Jurkat, Clone E6-1 (cell line): ENCODE results near the gene BATF2. TPM values are rescaled to one million over a fixed set of nuclear protein-coding genes. Genes with fewer than 3 reads are reported as not detected.
"Not testable (repeated sequence)": the region's sequence is repeated elsewhere in the genome, so short reads cannot be mapped to it uniquely, and the experiment has no call there.

Experiments used
- DNase-seq: peaks from one replicate; pipeline ENCODE4 v3.0.0-alpha.2; 2011; ENCODE audit warnings: low read depth, low spot score
- H3K4me3 ChIP-seq: 2 replicates; pipeline ENCODE4 v1.5.1; 2011; ENCODE audit warnings: mild to moderate bottlenecking, low read length, control low read depth, moderate library complexity
- polyA plus RNA-seq: library from polyadenylated mRNA; unstranded; fragments of >200 nt; gene quantifications from one replicate; pipeline ENCODE4 v1.2.1, GENCODE V29; 2012; ENCODE audit warnings: missing spikeins; ENCODE audit not compliant: insufficient read length, insufficient read depth

The BATF2 gene, protein sequence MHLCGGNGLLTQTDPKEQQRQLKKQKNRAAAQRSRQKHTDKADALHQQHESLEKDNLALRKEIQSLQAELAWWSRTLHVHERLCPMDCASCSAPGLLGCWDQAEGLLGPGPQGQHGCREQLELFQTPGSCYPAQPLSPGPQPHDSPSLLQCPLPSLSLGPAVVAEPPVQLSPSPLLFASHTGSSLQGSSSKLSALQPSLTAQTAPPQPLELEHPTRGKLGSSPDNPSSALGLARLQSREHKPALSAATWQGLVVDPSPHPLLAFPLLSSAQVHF
- polyA plus RNA-seq = not detected

DNA sequence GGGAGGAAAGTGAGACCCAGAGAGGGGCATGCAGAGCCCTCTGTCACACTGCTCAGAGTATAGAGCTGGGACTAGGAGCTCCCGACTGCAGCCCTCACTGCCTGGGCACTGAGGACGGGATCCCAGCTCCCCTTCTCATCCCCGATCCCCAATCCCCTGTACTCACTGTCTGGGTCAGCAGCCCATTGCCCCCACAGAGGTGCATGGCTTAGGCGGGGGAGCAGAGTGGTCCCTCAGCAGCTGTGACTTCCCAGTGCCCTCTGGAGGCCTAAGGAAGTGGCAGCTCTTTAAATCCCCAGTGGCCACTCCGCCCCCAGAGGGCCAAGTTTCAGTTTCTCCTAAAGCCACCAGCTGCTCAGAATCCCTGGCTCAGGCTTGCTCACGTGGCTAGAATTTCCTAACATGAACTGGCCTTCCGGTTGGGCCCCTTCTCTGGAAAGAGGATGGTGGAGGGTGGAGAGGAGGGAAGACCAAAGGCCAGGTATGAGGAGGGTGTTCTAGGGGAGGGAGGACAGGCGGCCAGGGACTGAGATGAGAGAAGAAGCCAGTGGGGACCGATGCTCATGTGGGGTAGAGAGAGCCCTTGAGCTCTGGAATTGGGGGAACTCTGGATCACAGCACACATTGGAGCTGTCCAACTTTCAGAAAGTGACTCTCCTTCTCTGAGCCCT lies at the start of gene BATF2:
TSS of gene BATF2 (minus strand) at position 262 of the 671 bp plus-strand sequence. CDS start at position 205, 57 bp downstream.
- DNase-seq = no peak
- H3K4me3 ChIP-seq = no peak within 1 kb of the TSS

DNA sequence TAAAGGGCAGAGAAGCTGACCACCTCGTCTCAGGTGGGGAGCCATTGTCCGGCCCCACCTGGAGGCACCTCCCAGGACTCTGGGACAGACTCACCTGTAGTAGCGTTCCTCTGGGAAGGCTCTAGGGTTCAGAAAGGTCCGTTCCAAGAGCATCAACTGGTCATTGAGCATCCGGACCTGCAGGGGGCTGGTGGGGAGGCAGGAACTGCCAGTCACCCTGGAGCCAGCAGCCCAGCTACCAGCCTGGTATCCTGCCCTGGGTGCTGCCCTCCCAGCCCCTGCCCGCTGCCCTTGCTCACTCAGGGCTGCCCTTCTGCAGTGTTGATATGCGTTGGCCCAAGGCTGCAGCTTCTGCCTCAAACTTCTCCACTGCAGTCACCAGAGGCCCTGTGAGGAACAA lies 49.0 kb upstream of the BATF2 start:
- DNase-seq = no peak
- no peak overlapping the region for H3K4me3 ChIP-seq

DNA sequence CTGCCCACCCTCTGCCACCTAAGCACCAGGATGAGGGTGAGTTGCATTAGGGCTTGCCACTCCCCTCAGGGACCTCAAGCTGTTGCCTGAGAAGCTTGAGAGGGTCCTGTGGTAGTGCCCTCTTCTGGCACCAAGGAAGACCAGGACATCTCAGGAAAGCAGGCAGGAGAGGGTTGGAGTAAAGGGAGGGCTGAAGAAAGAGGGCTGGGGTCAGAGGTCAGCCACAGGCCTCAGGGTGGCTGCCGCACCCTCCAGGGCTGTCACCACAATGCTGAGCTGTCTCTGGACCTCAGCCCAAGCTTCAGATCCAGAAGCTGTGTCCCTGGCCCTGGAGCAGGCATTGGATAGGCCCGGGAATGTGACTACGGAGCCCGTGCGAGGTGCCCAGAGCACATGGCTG lies 48.3 kb upstream of the BATF2 start:
- DNase-seq = no peak
- no peak overlapping the region for H3K4me3 ChIP-seq

DNA sequence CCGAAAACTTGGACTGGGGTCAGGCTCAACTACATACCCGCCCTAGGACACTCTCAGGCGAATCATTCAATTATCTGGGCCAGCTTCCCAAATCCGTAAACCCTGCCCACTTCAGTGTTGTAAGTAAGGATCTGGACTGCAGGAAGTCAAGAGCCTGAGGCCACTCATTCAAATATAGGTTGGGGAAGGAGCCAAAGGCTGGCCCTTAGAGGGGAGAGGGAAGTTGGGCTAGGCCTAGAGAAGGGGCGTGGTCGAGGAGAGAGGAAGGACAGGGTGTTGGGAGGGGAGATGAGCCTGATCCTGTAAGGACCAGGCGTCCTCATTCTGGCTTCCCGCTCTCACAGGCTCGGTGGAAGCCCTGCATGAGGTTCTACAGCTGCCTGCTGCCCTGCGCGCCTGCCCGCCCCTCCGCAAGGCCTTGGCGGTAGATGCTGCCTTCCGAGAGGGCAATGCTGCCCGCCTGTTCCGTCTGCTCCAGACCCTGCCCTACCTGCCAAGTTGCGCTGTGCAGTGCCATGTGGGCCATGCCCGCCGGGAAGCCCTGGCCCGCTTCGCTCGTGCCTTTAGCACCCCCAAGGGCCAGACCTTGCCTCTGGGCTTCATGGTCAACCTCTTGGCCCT lies 47.2 kb upstream of the BATF2 start:
- no peak overlapping the region for H3K4me3 ChIP-seq
- no peak for DNase-seq

DNA sequence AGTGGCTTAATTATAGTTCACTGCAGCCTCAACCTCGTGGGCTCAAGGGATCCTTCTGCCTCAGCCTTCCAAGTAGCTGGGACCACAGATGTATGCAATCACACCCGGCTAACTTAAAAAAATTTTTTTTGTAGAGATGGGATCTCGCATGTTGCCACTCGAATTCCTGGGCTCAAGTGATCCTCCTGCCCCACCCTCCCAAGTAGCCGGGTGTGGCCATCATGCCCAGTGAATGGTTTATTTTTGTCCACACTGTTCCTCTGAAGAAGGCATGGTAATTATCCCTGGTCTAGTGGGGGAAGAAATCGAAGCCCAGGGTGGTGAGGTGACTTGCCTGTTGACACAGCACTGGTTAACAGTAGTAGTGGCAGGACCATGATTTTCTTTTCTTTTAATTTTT lies 46.1 kb upstream of the BATF2 start:
- no peak overlapping the region for H3K4me3 ChIP-seq
- DNase-seq = no peak

DNA sequence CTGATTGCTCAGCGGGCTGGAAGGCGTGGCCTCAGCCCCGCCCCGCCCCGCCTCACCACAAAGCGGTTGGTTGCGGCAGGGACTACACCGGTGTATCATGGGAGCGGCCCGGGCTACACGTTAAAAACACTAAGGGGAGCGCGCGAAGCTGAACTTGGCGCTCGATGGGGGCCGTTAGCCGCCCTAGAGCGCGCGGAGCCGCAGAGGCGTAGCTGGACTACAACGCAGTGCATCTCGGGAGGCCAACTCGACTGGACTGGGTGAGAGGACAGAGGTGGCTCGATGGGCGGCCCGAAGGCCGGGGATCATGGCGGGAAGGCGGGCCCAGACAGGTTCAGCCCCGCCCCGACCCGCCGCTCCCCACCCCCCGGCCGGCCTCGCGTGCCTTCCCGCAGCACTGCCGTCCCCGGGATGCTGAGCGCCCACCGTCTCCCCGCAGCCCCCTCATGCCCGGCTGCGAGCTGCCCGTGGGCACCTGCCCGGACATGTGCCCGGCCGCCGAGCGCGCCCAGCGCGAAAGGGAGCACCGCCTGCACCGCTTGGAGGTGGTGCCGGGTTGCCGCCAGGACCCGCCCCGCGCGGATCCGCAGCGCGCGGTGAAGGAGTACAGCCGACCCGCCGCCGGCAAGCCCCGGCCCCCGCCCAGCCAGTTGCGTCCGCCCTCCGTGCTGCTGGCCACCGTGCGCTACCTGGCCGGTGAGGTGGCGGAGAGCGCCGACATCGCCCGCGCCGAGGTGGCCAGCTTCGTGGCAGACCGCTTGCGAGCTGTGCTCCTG lies 44.3 kb upstream of the BATF2 start, which contains the start of gene SAC3D1:
TSS of gene SAC3D1 (plus strand) at position 364 of the 776 bp plus-strand sequence. CDS start at position 447, 83 bp downstream.
- H3K4me3 ChIP-seq = peak within 1 kb of the TSS; percentile 65
- DNase-seq = peak; percentile 96

DNA sequence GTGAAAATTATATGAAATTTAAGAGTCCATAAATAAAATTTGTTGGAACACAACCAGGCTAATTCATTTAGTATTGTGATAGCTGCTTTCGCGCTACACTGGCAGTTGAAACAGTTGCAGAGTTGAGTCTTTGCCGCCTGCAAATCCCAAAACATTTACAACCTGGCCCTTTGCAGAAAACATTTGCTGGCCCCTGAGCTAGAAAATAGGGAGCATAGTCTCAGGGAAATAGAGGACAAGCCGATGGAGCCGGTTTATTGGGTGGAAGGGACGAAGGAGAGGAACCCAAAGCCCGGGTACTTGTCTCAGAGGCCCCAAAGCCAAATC lies 43.7 kb upstream of the BATF2 start:
- no peak for DNase-seq
- peak overlapping the region; percentile 65 for H3K4me3 ChIP-seq

DNA sequence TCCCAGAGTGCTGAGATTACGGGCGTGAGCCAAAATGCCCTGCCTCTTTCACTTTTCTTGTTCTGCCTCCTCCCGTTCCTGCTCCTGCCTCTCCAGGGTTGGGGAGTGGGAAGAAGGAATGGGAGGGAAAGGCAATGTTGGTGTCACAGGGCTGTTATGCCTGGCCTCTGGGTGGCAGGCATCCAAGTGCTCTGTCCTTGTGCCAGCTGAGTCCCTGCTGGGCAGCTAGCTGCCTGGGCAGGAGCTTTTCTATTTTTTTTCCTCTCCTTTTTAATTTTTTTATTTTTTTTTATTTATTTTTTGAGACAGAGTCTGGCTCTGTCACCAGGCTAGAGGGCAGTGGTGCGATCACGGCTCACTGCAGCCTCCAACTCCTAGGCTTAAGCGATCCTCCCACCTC lies 40.2 kb upstream of the BATF2 start:
- no peak overlapping the region for H3K4me3 ChIP-seq
- DNase-seq = no peak

DNA sequence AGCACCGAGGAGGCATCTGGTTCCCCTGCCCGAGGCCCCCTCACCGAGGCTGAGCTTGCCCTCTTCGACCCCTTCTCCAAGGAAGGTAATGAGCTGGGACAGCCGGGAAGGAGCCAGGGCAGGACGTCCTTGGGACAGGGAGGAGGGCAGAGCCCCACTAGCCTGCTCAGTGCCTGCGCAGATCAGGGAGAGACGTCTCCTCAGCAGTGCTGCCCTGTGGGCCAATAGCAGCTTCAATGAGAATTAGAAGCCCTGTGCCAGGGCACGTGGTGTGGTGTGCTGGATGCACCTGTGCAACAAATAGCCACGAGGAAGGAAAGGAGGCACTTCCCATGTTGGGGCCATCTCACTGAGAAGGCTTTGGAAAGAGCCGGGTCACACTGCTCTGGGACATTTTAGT lies 38.8 kb upstream of the BATF2 start:
- no peak overlapping the region for H3K4me3 ChIP-seq
- no peak for DNase-seq

DNA sequence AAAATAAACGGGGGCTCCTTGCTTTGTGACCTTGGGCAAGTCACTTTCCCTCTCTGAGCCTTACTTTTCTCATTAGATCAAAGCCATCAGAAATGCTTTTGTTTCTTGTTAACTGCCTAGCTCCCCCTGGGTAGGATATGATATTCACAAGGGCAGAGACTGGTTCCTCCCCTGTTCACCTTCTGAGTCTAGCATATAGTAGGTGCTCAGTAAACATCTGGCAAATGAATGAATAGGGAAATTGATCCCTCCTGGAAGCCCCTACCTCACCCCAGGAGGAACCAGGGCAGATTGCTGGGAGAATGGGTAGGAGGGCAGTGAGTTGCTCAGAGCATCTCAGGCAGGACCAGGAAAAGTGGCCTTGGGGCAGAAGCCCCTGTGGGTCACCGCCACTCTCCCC lies 37.7 kb upstream of the BATF2 start:
- DNase-seq = no peak
- no peak overlapping the region for H3K4me3 ChIP-seq

DNA sequence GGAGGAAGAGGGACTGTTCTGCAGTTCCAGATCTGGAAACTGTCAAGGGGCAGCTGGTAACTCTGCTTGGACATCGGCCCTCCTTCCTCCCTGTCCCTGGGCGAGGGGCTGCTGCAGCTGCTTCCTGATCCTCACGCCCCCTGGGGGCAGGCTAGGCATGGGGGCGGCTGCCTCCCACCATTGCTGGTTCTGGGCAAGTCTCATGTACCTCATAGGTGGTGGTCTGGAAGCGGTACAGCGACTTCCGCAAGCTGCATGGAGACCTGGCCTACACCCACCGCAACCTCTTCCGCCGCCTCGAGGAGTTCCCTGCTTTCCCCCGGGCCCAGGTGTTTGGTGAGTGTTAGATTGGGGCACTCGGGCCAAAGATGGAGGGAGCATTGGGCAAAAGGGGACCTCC lies 35.4 kb upstream of the BATF2 start:
- no peak overlapping the region for H3K4me3 ChIP-seq
- no peak for DNase-seq

DNA sequence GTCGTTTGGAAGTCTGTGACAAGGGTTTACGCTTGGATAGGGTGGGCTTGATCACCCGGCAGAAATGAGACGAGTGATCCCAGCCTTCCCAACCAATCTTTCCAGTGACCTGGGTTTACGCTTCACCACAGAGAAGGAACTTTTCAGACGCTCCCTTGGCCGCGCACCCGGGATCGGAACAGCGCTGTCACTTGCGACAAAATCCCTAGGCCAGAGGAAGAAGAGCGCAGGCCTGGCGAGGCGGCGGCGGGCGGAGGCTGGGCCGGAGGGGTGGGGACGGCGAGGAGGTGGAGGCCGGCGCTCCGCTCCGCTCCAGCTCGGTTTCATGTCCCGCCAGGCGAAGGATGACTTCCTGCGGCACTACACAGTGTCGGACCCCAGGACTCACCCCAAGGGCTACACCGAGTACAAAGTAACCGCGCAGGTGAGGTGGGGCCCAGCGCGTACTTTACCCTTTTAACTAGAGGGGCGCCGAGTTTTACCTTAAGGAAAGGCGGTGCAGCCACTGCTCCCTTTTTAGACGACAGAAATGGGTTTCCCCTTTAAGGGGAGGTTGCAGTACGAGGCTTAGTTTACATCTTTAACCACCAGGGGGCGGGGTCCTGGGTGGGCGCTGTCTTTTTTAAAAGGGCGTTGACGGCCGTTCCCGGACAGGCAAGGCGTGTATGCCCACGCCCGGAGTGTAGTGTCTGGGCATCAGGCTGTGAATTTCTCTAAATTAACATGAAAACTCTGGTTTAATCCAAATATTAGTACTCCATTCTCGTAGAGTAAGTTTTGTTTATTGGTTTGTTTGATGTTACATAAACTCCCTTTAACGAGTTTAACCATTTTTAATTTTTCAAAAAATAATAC lies 30.7 kb upstream of the BATF2 start, which contains the start of gene SNX15:
TSS of gene SNX15 (plus strand) at position 227 of the 855 bp plus-strand sequence. CDS start at position 326, 99 bp downstream.
- DNase-seq = peak; percentile 96
- peak within 1 kb of the TSS; percentile 56 for H3K4me3 ChIP-seq

DNA sequence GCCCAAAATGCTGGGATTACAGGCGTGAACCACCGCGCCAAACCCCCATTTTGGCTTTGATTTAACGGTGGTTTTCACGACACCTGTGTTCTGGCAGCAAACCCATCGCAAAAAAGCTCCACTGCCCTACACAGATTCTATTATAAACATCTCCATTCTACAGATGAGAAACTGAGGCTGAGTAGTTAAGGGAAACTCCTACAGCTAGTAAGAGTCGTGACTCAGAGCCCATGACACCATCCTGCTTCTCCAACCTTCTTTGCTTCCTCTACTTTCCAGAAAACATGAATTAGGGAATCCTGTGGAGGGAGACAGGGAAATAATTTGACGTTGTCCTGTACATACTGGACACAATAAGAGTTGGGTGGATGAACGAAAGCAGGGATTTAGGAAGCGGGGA lies 30.0 kb upstream of the BATF2 start:
- peak overlapping the region; percentile 56 for H3K4me3 ChIP-seq

DNA sequence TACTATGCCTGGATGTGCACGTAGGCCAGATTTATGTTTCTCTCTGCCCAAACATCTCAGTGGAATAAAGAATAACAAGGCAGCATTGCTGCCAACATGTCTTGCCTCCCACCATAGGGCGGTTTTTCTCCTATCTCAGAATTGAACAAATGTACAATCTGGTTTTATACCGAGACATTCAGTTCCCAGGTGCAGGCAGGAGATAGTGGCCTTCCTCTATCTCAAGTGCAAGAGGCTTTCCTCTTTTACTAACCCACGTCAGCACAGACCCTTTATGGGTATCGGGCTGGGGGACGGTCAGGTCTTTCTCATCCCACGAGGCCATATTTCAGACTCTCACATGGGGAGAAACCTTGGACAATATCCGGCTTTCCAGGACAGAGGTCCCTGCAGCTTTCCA lies 26.7 kb upstream of the BATF2 start:
- H3K4me3 ChIP-seq, DNase-seq: not testable (repeated sequence)

More for the DNA sequence above, 30.0 kb upstream of the BATF2 start:
- DNase-seq = no peak

DNA sequence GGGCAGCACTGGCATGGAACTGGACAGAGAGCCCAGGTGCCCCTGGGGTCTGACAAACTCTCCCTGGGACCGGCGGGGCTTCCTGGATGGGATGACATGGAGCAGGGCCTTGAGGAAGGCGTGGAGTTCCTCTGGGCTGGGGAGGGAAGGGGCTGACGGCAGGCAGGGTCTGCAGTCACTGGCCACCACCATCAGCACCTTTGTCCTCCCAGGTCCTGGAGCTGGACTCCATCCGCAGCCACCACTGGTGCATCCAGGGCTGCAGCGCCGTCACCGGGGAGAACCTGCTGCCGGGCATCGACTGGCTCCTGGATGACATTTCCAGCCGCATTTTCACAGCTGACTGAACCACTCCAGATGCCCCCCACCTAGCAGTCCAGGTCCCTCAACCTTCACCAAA lies 24.7 kb upstream of the BATF2 start:
- no peak for DNase-seq
- H3K4me3 ChIP-seq = no peak overlapping the region

DNA sequence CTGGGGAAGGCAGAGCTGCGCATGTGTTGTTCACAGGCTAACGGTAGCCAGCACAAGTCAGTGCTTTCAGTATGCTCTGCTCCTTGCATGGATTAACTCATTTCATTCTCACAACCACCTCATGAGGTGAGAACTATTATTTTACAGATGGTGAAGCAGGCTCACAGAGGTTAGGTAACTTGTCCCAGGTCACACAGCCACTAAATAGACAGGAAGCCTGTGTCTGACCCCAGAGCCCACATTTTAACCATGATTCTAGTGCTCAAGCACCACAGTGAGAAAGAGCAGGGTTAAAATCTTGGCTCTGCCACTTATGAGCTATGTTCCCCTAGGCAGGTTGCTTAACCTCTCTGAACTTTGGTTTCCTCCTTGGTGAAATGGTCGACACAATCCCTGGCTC lies 24.2 kb upstream of the BATF2 start:
- DNase-seq = no peak
- no peak overlapping the region for H3K4me3 ChIP-seq

DNA sequence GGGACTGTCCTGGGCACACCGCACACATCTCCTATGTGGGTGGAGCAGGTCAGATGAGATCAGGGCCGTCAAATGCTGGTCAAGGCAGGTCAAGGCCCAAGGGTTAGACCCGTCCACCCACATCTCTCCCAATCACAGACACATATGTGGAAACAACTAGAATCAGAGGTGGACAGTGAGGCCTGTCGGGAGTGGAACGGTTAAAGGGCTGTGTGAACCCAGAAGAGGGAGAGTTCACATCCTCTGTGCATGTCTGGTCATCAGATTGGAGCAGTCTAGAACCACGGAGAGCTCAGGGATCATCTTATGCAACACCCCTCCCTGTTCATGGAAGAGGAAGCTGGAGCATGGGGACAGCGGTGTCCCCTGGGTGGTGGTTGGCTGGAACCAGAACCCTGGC lies 23.1 kb upstream of the BATF2 start:
- no peak overlapping the region for H3K4me3 ChIP-seq
- no peak for DNase-seq

DNA sequence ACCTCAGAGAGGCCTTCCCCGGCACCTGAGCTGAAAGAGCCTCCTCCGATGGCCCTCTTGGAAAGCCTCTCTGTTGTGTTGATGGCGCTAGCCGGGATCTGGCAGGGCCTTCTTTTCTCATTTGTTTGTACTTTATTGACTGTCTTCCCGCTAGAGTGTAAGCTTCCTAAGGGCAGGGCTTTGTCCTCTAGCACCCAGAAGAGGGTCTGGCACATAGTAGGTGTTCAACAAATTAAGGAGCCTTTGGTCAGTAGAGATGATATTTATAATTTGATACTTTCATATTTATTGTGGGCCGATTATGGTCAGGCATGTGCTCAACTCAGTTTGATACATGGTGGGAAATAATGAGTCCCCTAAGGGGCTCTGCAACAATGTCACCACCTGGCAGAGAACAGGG lies 21.2 kb upstream of the BATF2 start:
- no peak overlapping the region for H3K4me3 ChIP-seq
- DNase-seq = no peak

DNA sequence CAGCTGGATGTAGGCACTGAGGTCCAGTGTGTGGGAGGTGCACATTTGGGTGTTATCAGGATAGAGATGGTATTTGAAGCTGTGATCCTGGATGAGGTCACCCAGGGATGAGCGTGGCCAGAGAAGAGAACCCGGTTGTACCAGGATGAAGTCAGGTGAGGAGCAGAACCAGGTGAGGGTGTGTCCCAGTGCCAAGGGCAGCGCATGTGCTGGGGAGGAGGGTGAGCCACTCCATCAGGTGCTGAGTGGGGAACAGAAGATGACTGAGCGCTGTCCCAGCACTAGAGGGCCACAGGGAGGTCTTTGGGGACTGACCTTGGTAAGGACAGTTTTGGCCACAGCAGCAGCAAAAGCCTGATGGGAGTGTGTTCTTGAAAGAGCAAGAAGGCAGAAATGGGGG lies 19.9 kb upstream of the BATF2 start:
- no peak overlapping the region for H3K4me3 ChIP-seq
- no peak for DNase-seq
